Neuronal stem cell (in vitro differentiated cells): ENCODE measurements around the gene AAGAB.

ENCODE experiments used
- DNase-seq: peaks from one replicate; pipeline ENCODE4 v3.0.0-alpha.2; 2013; ENCODE audit warnings: low spot score
- H2AFZ ChIP-seq: one replicate; pipeline ENCODE4 v1.6.1; 2013; ENCODE audit warnings: mild to moderate bottlenecking, low read length, inconsistent platforms
- H2AK5ac ChIP-seq: 2 replicates; pipeline ENCODE4 v1.6.1; 2013; ENCODE audit warnings: low read depth, mild to moderate bottlenecking, inconsistent platforms, low read length, moderate library complexity, mixed read lengths
- H2BK120ac ChIP-seq: 2 replicates; pipeline ENCODE4 v1.6.1; 2013; ENCODE audit warnings: low read depth, mild to moderate bottlenecking, inconsistent platforms, low read length, moderate library complexity, mixed read lengths
- H2BK12ac ChIP-seq: one replicate; pipeline ENCODE4 v1.6.1; 2013; ENCODE audit warnings: low read length, inconsistent platforms
- H2BK15ac ChIP-seq: 2 replicates; pipeline ENCODE4 v1.6.1; 2013; ENCODE audit warnings: mild to moderate bottlenecking, low read length, inconsistent platforms, mixed read lengths
- H2BK5ac ChIP-seq: one replicate; pipeline ENCODE4 v1.6.1; 2013; ENCODE audit warnings: inconsistent platforms, mild to moderate bottlenecking, low read length, moderate library complexity
- H3K14ac ChIP-seq: one replicate; pipeline ENCODE4 v1.6.1; 2013; ENCODE audit warnings: low read length, inconsistent platforms
- H3K18ac ChIP-seq: 2 replicates; pipeline ENCODE4 v1.6.1; 2013; ENCODE audit warnings: low read length, inconsistent platforms
- H3K23ac ChIP-seq: 2 replicates; pipeline ENCODE4 v1.6.1; 2013; ENCODE audit warnings: low read depth, mild to moderate bottlenecking, mixed read lengths, low read length, inconsistent platforms; ENCODE audit not compliant: poor library complexity
- H3K27ac ChIP-seq: replicated peaks from 3 replicates; pipeline ENCODE4 v1.5.1; 2013; ENCODE audit warnings: low read length, inconsistent platforms
- H3K27me3 ChIP-seq, 3 experiments: 2 replicates each; pipeline ENCODE4 v1.6.1; 2013; ENCODE audit warnings: low read length in 3 of 3, mild to moderate bottlenecking in 2 of 3, inconsistent platforms in 1 of 3, low read depth in 1 of 3, mixed read lengths in 1 of 3, moderate library complexity in 1 of 3; ENCODE audit not compliant: control insufficient read depth in 3 of 3, insufficient read depth in 3 of 3
- H3K36me3 ChIP-seq, 2 donors: replicated peaks in 1 of 2; 2 replicates each; pipeline ENCODE4 v1.6.1; 2013; ENCODE audit warnings: low read length in 2 of 2; ENCODE audit not compliant: control insufficient read depth in 2 of 2, insufficient read depth in 2 of 2
- H3K4ac ChIP-seq: 2 replicates; pipeline ENCODE4 v1.6.1; 2013; ENCODE audit warnings: inconsistent platforms, mild to moderate bottlenecking, low read length, moderate library complexity
- H3K4me1 ChIP-seq, 2 donors: 1 replicate in 1 of 2; 2 replicates in 1 of 2; pipeline ENCODE4 v1.6.1; 2013; ENCODE audit warnings: low read length in 2 of 2, low read depth in 1 of 2; ENCODE audit not compliant: control insufficient read depth in 2 of 2, insufficient read depth in 1 of 2
- H3K4me2 ChIP-seq: one replicate; pipeline ENCODE4 v1.6.1; 2013; ENCODE audit warnings: mild to moderate bottlenecking, low read length, inconsistent platforms; ENCODE audit not compliant: insufficient read depth, poor library complexity, severe bottlenecking
- H3K4me3 ChIP-seq, 2 donors: 2 replicates each; pipeline ENCODE4 v1.5.1; 2013; ENCODE audit warnings: low read length in 2 of 2, mild to moderate bottlenecking in 2 of 2, inconsistent platforms in 1 of 2, moderate library complexity in 1 of 2
- H3K79me1 ChIP-seq: one replicate; pipeline ENCODE4 v1.6.1; 2013; ENCODE audit warnings: low read depth, mild to moderate bottlenecking, inconsistent platforms, low read length, moderate library complexity
- H3K9ac ChIP-seq: one replicate; pipeline ENCODE4 v1.6.1; 2013; ENCODE audit warnings: mild to moderate bottlenecking, low read depth, low read length, inconsistent platforms; ENCODE audit not compliant: poor library complexity
- H3K9me3 ChIP-seq, 2 donors: replicated peaks in 1 of 2; 2 replicates each; pipeline versions ENCODE3 to v1.6.1; 2013; ENCODE audit warnings: low read length in 2 of 2, mild to moderate bottlenecking in 2 of 2, inconsistent platforms in 1 of 2, low read depth in 1 of 2, mixed read lengths in 1 of 2, moderate library complexity in 1 of 2; ENCODE audit not compliant: control insufficient read depth in 2 of 2, insufficient read depth in 1 of 2
- H4K8ac ChIP-seq: one replicate; pipeline ENCODE4 v1.6.1; 2013; ENCODE audit warnings: low read depth, mild to moderate bottlenecking, inconsistent platforms, low read length, moderate library complexity
- H4K91ac ChIP-seq: one replicate; pipeline ENCODE4 v1.6.1; 2013; ENCODE audit warnings: low read length, low read depth, mild to moderate bottlenecking, inconsistent platforms; ENCODE audit not compliant: poor library complexity
- WGBS, 2 donors: extraction: QIAGEN DNeasy Blood & Tissue Kit; methylation state at CpG; one replicate each; pipeline ENCODE4 v1.1.7; 2013; ENCODE audit warnings: missing lambda C conversion rate in 2 of 2, mixed read lengths in 1 of 2; ENCODE audit not compliant: insufficient read length in 2 of 2, insufficient replicate concordance in 1 of 2; ENCODE audit errors: extremely low coverage in 2 of 2; 5-methylcytosine and 5-hydroxymethylcytosine counted together

Gene AAGAB

GRCh38 chr15:67196672-67197363 lies 57.6 kb downstream of the AAGAB start:
- no peak overlapping the region for H3K4me3 ChIP-seq
- H4K8ac ChIP-seq: no peak overlapping the region
- no peak overlapping the region for H2AFZ ChIP-seq
- no peak overlapping the region for H2AK5ac ChIP-seq
- peaks cover 7 to 61% of the 10 kb centered on the region in 2 donors for H3K36me3 ChIP-seq
- peaks cover 7 to 12% of the 10 kb centered on the region in 2 donors for H3K4me1 ChIP-seq
- no peak overlapping the region for H2BK12ac ChIP-seq
- no peak overlapping the region for H3K9ac ChIP-seq
- H3K79me1 ChIP-seq: no peaks in the 10 kb centered on the region
- no peak overlapping the region for H2BK120ac ChIP-seq
- H3K18ac ChIP-seq: no peak overlapping the region
- WGBS, 2 donors: no CpG with 5 or more reads among the region's 8 CpGs
- DNase-seq: no peak
- no peak overlapping the region for H3K14ac ChIP-seq
- no peaks in the 10 kb centered on the region for H3K9me3 ChIP-seq
- H2BK5ac ChIP-seq: no peak overlapping the region
- no peak overlapping the region for H3K27ac ChIP-seq
- no peak overlapping the region for H3K4ac ChIP-seq
- H2BK15ac ChIP-seq: no peak overlapping the region
- H3K23ac ChIP-seq: no peak overlapping the region
- H3K4me2 ChIP-seq: no peak overlapping the region
- no peak overlapping the region for H4K91ac ChIP-seq
- no peaks in the 10 kb centered on the region for H3K27me3 ChIP-seq

DNA sequence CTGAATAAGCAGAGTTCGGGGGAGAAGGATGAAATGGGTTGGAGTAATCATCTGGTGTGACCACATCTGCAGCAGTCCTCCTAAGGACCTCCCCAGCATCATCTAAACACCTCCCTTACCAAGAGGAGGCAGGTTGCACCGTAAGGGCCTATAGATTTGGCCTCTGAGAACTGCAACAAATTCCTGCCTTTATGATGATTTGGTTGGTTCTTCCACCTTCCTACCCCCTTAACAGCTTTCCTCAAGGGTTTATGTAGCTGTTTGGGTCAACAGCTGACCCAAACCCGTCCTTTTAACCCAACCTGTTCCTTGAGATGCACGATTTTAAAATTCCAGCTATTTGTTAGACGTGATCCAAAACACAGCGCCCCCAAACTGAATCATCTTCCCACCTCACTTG lies 58.2 kb downstream of the AAGAB start:
- Histone ChIP-seq H2AK5ac (no peak overlapping the region), H3K27me3 (no peaks in the 10 kb centered on the region), H3K36me3 (peaks cover 7 to 61% of the 10 kb centered on the region in 2 donors), H2BK12ac (no peak overlapping the region), H3K4me2 (no peak overlapping the region), H3K4me3 (no peak overlapping the region), H3K9ac (no peak overlapping the region), H3K79me1 (no peaks in the 10 kb centered on the region), H3K27ac (no peak overlapping the region), H2BK15ac (no peak overlapping the region), H2BK5ac (no peak overlapping the region), H3K23ac (no peak overlapping the region), H3K4me1 (peaks cover 4 to 6% of the 10 kb centered on the region in 2 donors), H3K4ac (no peak overlapping the region), H4K91ac (no peak overlapping the region), H2BK120ac (no peak overlapping the region), H4K8ac (no peak overlapping the region), H3K18ac (no peak overlapping the region), H3K9me3 (no peaks in the 10 kb centered on the region), H3K14ac (no peak overlapping the region), H2AFZ (no peak overlapping the region)
- WGBS, 2 donors: no CpG with 5 or more reads among the region's 6 CpGs
- DNase-seq: no peak

DNA sequence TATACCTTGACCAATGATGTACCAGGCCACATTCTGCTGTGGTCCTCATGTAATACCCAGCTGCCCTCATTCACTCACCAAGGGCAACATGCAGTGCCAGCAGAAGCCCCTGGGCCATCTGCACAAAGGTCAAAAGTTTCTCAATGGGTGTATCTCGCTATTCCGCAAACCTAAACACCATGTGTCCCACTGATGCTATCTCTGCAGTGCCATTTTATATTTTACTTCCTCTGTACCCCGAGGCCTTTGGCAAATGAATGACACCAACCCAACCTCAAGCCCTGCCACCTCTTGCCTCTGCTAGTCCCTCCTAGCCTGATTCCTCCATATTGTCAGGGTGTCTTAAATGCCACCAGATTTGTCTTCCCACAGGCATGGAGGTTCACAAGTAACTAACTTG lies 59.2 kb downstream of the AAGAB start:
- H2AK5ac ChIP-seq: no peak overlapping the region
- H3K36me3 ChIP-seq: peaks cover 8 to 70% of the 10 kb centered on the region in 2 donors
- H2BK5ac ChIP-seq: no peak overlapping the region
- H4K91ac ChIP-seq: no peak overlapping the region
- H3K4me2 ChIP-seq: no peak overlapping the region
- H2AFZ ChIP-seq: no peak overlapping the region
- no peak overlapping the region for H3K4ac ChIP-seq
- no peak overlapping the region for H3K18ac ChIP-seq
- H3K27me3 ChIP-seq: no peaks in the 10 kb centered on the region
- H3K9me3 ChIP-seq: no peaks in the 10 kb centered on the region
- H2BK15ac ChIP-seq: no peak overlapping the region
- no peak overlapping the region for H3K4me3 ChIP-seq
- peaks cover 0 to 4% of the 10 kb centered on the region in 2 donors for H3K4me1 ChIP-seq
- no peak overlapping the region for H2BK120ac ChIP-seq
- no peaks in the 10 kb centered on the region for H3K79me1 ChIP-seq
- no peak overlapping the region for H2BK12ac ChIP-seq
- no peak overlapping the region for H4K8ac ChIP-seq
- H3K23ac ChIP-seq: no peak overlapping the region
- H3K9ac ChIP-seq: no peak overlapping the region
- WGBS, 2 donors: no CpG with 5 or more reads among the region's 3 CpGs
- no peak for DNase-seq
- no peak overlapping the region for H3K14ac ChIP-seq
- H3K27ac ChIP-seq: no peak overlapping the region

DNA sequence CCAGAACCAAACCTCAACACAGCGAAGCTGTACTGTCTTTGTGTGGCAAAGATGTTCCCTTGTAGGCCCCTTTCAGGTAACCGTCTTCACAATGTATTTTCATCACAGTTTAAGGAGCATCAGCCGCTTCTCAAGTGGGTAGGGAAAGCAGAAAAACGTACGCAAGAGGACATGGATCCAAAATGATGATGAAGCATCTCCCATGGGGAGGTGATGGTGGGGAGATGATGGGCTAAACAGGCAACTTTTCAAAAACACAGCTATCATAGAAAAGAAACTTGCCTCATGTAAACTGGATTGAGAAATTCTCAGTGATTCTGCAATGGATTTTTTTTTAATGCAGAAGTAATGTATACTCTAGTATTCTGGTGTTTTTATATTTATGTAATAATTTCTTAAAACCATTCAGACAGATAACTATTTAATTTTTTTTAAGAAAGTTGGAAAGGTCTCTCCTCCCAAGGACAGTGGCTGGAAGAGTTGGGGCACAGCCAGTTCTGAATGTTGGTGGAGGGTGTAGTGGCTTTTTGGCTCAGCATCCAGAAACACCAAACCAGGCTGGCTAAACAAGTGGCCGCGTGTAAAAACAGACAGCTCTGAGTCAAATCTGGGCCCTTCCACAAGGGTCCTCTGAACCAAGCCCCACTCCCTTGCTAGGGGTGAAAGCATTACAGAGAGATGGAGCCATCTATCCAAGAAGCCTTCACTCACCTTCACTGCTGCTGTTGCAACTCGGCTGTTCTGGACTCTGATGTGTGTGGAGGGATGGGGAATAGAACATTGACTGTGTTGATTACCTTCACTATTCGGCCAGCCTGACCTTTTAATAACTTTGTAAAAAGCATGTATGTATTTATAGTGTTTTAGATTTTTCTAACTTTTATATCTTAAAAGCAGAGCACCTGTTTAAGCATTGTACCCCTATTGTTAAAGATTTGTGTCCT lies 60.0 kb downstream of the AAGAB start:
- no peak for DNase-seq

More for the DNA sequence above, 60.0 kb downstream of the AAGAB start:
- Histone ChIP-seq H2BK15ac (no peak overlapping the region), H2AK5ac (no peak overlapping the region), H3K9me3 (no peaks in the 10 kb centered on the region), H3K9ac (no peak overlapping the region), H3K4me2 (no peak overlapping the region), H4K8ac (no peak overlapping the region), H3K4ac (no peak overlapping the region), H3K18ac (no peak overlapping the region), H3K27ac (no peak overlapping the region), H3K4me3 (no peak overlapping the region), H4K91ac (no peak overlapping the region), H3K23ac (no peak overlapping the region), H2BK12ac (no peak overlapping the region), H2BK120ac (no peak overlapping the region), H3K79me1 (no peaks in the 10 kb centered on the region), H3K36me3 (peaks cover 12 to 74% of the 10 kb centered on the region in 2 donors), H2AFZ (no peak overlapping the region), H3K14ac (no peak overlapping the region), H3K4me1 (no peaks in the 10 kb centered on the region), H2BK5ac (no peak overlapping the region), H3K27me3 (no peaks in the 10 kb centered on the region)
- WGBS, 2 donors: no CpG with 5 or more reads among the region's 9 CpGs
